Stimulated activated naive CD8-positive, alpha-beta T cell treated with anti-CD3 and anti-CD28 coated beads, Interleukin-15, amount 100 ng/mL, for 72 hours (primary cell): ENCODE data around the gene MTREX.

Experiments
- ATAC-seq: fragments of 150-1000 bp; cut with Tn5 transposase; 2 replicates; pipeline ENCODE4 v1.10.0; 2021; ENCODE audit warnings: mild to moderate bottlenecking, moderate library complexity
- DNase-seq, 2 donors: peaks; one replicate each; pipeline ENCODE4 v3.0.0; 2021 to 2022
- H3K27ac Mint-ChIP-seq, 2 donors: one replicate each; pipeline ENCODE4 v1.8.0; 2022; ENCODE audit warnings: mild to moderate bottlenecking in 2 of 2, mixed read lengths in 2 of 2, moderate library complexity in 2 of 2
- H3K27me3 Mint-ChIP-seq: one replicate; pipeline ENCODE4 v1.8.0; 2022; ENCODE audit warnings: mixed read lengths
- H3K4me1 Mint-ChIP-seq: one replicate; pipeline ENCODE4 v1.8.0; 2022; ENCODE audit warnings: mild to moderate bottlenecking, mixed read lengths
- H3K4me3 Mint-ChIP-seq, 2 donors: one replicate each; pipeline ENCODE4 v1.8.0; 2022; ENCODE audit warnings: mild to moderate bottlenecking in 2 of 2, mixed read lengths in 2 of 2, moderate library complexity in 1 of 2
- H3K9me3 Mint-ChIP-seq, 2 donors: one replicate each; pipeline ENCODE4 v1.8.0; 2022; ENCODE audit warnings: mixed read lengths in 2 of 2

Gene MTREX

DNA sequence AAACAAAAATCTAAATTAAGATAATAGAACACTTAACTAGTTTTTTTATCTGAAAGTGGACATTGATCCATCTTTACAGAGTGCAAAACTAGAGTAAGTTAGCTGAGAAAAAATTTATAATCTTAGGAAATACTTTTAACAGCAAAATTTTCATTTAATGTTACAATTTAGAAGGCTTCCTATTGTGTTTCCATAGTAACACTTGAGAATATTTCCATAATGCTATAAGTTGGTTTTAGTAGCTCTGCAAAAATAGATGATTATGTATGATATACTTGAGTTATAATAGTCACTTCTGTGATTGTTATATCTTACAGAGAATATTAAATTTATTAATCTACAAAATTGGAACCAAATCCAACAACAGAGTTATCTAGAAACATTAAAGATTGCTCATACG, 78.6 kb downstream of the MTREX start:
- H3K4me3 Mint-ChIP-seq: no peak overlapping the region
- H3K27ac Mint-ChIP-seq: no peak overlapping the region
- no peaks in the 10 kb centered on the region for H3K27me3 Mint-ChIP-seq
- DNase-seq: no peak
- no peak for ATAC-seq
- H3K9me3 Mint-ChIP-seq: peaks cover 10 to 13% of the 10 kb centered on the region in 2 donors
- peaks cover 25% of the 10 kb centered on the region for H3K4me1 Mint-ChIP-seq

DNA sequence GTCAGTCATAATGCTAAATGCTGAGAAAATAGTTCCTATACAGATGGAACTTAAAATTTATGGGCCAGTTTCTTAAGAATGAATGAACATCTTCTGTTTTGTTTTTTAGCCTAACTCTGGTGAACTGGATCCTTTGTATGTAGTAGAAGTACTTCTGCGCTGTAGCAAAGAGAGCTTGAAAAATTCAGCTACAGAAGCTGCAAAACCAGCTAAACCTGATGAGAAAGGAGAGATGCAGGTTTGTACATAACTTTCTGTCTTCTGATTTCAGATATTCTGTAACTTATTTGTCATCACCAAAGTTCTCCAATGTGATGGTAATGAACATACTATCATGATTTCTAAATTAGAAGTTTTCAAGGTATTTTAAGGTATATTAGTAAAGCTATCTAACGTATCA, 80.1 kb downstream of the MTREX start:
- no peak for ATAC-seq
- peaks cover 10 to 20% of the 10 kb centered on the region in 2 donors for H3K9me3 Mint-ChIP-seq
- peaks cover 25% of the 10 kb centered on the region for H3K4me1 Mint-ChIP-seq
- H3K4me3 Mint-ChIP-seq: no peak overlapping the region
- H3K27ac Mint-ChIP-seq: no peak overlapping the region
- DNase-seq: no peak
- no peaks in the 10 kb centered on the region for H3K27me3 Mint-ChIP-seq

DNA sequence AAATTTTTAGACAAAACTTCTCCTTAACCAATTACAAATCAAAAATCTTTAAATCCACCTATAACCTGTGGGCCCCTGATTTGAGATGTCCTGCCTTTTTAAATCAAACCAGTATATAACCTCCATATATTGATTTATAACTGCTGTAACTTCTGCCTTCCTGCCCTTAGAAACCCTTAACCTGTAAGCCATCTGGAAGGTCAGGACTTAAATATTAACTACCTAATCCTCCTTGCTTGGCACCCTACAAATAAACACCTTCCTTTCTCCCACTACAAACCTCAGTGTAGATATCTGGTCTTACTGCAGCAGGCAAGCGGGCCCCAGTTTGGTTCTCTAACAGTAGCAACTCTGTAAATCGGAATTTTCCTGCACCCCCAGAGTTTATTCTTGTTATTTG, 83.9 kb downstream of the MTREX start:
- no peaks in the 10 kb centered on the region for H3K27me3 Mint-ChIP-seq
- ATAC-seq (no peak), DNase-seq (no peak)
- no peak overlapping the region for H3K4me3 Mint-ChIP-seq
- H3K4me1 Mint-ChIP-seq: no peaks in the 10 kb centered on the region
- no peak overlapping the region for H3K27ac Mint-ChIP-seq
- H3K9me3 Mint-ChIP-seq: peaks cover 0 to 8% of the 10 kb centered on the region in 2 donors

DNA sequence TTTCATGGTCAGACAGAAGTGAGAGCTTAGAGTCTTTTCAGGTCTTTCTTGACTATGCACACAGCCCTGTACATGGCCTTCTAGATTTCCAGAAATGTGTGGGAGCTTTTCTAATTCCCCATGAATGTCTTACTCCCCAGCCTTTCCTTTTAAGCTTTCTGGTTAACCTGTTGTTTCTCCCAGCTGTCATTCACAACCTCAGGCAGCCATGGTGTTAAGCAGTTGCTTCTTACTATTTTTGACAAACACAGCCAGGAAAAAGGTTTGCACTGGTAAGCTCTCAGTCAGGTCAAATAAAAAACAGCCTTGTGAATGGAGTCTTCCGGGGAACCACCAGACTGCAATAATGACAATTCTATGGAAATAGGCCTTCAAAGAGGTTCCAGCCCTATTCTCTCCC, 84.9 kb downstream of the MTREX start:
- Mint-ChIP-seq H3K27me3 (no peaks in the 10 kb centered on the region), H3K4me1 (no peaks in the 10 kb centered on the region), H3K27ac (no peak overlapping the region), H3K4me3 (no peak overlapping the region), H3K9me3 (peaks cover 0 to 8% of the 10 kb centered on the region in 2 donors)
- DNase-seq (no peak), ATAC-seq (no peak)

DNA sequence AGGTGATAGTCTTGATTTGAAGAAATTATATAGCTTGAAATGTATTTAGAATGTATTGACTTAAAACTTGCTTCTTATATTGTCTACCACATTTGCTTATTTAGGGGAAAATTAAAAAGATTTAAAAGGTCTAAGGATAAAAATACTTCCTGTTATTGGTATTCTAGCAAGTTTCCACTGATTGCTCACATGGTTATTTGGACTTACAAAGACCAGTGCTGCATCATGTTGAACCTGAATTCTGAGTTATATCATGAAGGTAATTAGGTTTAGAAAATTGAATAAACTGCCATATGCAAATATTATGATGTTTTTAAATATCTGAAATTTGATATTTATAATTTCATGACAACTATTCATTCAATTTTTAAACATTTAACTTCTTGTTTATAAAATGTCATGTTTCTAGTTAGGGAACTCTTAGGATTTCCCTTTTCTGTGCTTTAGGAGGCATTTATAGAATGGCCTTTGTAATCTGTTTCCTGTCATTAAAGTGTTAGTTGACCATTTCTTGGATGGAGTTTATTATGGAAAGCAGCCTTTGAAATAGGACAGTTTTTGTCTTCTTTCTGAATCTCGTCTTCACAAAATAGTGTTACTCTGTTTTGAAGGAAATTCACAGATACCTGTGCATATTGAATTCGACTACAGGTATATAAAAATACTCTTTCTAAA, 85.8 kb downstream of the MTREX start:
- Mint-ChIP-seq H3K4me1 (no peaks in the 10 kb centered on the region), H3K9me3 (peaks cover 0 to 8% of the 10 kb centered on the region in 2 donors), H3K27ac (no peak overlapping the region), H3K27me3 (no peaks in the 10 kb centered on the region), H3K4me3 (no peak overlapping the region)
- ATAC-seq (no peak), DNase-seq (no peak)

DNA sequence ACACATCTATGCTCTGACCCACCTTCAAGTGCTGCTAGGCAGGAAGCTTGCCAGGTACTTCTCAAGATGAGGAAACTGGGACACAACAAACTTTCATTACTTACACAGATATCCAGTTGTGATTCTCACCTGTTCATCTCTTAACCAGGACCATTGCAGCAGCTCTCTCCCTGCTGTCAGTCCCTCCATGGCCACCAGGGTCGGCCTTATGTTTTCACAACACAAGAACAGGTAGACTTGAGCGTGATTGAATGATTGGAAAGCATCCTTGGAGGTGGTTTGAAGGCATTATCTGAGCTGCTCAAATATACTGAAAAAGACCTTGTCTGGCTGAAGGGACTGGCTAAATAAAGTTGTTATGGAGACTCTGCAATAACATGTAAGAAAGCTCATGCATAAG, 94.4 kb downstream of the MTREX start:
- H3K4me3 Mint-ChIP-seq: no peak overlapping the region
- H3K27ac Mint-ChIP-seq: no peak overlapping the region
- no peaks in the 10 kb centered on the region for H3K4me1 Mint-ChIP-seq
- no peaks in the 10 kb centered on the region for H3K9me3 Mint-ChIP-seq
- no peak for ATAC-seq
- H3K27me3 Mint-ChIP-seq: no peaks in the 10 kb centered on the region
- DNase-seq: no peak

DNA sequence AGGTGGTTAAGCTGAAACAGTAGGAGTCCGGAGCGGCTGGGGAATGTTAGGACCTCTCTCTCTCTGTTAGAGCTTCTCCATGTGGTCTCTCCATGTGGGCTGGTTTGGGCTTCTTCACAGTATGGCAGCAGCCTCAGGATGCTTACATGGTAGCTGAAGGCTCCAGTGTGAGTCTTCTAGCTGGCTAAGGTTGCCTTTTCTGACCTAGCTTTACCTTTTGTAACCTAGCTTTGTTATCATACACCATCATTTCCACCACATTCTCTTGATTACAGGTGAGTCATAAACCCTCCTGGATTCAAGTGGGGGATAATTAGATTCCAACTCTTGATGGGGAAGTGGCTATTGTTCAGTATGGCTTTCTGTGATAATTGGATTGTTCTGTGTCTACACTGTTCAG, 98.5 kb downstream of the MTREX start:
- Mint-ChIP-seq H3K27me3 (no peaks in the 10 kb centered on the region), H3K9me3 (no peaks in the 10 kb centered on the region), H3K27ac (no peak overlapping the region), H3K4me1 (peaks cover 5% of the 10 kb centered on the region), H3K4me3 (no peak overlapping the region)
- DNase-seq (no peak), ATAC-seq (no peak)

DNA sequence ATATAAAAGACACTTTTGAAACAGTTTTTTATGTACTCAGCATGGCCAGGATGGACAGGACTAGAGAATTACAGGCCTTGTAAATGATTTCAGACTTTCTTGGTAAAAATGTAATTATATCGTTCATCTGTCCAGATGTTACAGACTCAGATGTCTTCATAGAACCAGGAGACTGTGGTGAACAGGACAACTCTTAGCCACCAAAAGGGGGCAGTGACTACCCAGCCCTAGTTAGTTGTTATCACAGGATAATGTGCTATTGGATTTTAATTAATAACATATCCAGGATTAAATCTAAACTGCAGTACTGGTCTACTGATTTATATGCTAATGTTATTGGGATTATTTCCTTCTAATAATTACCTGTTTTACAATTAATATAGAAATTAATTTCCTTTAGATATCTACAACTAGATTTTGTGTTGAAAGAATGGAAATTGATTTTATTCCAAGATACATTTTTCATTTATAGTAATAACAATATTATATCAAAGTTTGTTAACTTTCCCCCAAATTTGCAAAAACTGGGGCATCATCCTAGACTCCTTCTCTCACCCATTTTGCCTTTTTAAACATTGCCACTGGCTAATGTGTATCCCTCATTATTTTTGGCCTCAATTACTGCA, 99.4 kb downstream of the MTREX start:
- H3K27ac Mint-ChIP-seq: no peak overlapping the region
- peak; percentile 63 for ATAC-seq
- H3K4me1 Mint-ChIP-seq: peaks cover 11% of the 10 kb centered on the region

DNA sequence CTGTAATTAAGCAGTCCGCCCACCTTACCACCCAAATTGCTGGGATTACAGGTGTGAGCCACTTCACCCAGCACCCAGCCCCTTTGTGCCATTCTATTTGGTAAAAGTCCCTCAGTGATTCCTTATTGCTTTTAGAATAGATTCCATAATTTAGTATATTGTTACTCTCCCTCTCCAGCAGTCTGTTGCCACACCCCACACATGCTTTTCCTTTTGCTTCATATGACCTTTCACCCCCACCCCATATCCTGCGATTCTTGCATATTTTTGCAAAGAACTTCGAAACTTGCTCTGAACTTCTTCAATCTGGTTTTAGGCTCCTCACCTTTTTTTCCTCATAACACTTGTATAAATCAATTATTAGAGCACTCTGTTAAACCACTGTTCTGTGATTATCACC, 100.2 kb downstream of the MTREX start:
- H3K4me3 Mint-ChIP-seq: no peak overlapping the region
- ATAC-seq (no peak), DNase-seq (no peak)
- no peaks in the 10 kb centered on the region for H3K27me3 Mint-ChIP-seq
- no peak overlapping the region for H3K27ac Mint-ChIP-seq
- H3K9me3 Mint-ChIP-seq: no peaks in the 10 kb centered on the region
- peaks cover 11% of the 10 kb centered on the region for H3K4me1 Mint-ChIP-seq

More for the DNA sequence above, 99.4 kb downstream of the MTREX start:
- H3K9me3 Mint-ChIP-seq: no peaks in the 10 kb centered on the region
- H3K4me3 Mint-ChIP-seq: no peak overlapping the region
- DNase-seq: peak in 1 of 2 donors; percentile 18
- H3K27me3 Mint-ChIP-seq: no peaks in the 10 kb centered on the region

DNA sequence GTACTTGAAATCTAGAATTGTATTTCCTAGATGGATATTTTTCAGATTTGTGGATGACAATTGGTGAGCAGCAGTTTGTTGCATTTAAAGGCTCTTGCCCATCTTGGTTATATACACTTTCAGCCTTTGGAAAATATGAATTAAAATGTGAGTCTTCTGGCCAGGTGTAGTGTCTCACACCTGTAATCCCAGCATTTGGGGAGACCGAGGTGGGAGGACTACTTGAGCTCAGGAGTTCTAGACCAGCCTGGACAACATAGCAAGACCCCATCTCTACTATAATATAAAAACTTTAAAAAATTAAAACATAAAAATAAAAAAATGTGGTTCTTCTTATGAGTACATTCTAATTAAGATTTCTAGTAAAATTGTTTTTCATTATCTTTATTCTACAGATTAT, 102.0 kb downstream of the MTREX start:
- no peak overlapping the region for H3K4me3 Mint-ChIP-seq
- H3K9me3 Mint-ChIP-seq: no peaks in the 10 kb centered on the region
- no peak overlapping the region for H3K27ac Mint-ChIP-seq
- ATAC-seq (no peak), DNase-seq (no peak)
- peaks cover 11% of the 10 kb centered on the region for H3K4me1 Mint-ChIP-seq
- H3K27me3 Mint-ChIP-seq: no peaks in the 10 kb centered on the region

DNA sequence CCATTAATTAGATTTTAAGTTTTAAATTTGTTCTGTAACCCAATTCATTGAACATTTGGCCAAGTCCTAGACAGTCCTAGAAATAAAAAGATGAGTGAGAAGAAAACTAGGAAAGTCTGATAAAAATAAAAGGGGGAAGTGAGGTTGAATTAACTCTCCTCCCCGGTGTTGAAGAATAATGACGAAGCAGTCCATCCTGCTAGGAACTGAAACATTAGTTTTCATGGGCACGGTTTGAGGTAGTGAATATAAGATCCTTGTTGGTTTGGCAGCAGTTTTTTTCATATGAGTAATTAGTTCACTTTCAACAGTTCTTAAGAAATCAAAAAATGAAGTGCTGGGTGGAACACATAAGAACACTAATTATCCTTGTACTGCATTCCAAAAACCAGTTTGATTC, 103.1 kb downstream of the MTREX start:
- DNase-seq: no peak
- H3K27me3 Mint-ChIP-seq: no peaks in the 10 kb centered on the region
- H3K9me3 Mint-ChIP-seq: no peaks in the 10 kb centered on the region
- H3K27ac Mint-ChIP-seq: no peak overlapping the region
- peaks cover 11% of the 10 kb centered on the region for H3K4me1 Mint-ChIP-seq
- no peak for ATAC-seq
- H3K4me3 Mint-ChIP-seq: no peak overlapping the region

DNA sequence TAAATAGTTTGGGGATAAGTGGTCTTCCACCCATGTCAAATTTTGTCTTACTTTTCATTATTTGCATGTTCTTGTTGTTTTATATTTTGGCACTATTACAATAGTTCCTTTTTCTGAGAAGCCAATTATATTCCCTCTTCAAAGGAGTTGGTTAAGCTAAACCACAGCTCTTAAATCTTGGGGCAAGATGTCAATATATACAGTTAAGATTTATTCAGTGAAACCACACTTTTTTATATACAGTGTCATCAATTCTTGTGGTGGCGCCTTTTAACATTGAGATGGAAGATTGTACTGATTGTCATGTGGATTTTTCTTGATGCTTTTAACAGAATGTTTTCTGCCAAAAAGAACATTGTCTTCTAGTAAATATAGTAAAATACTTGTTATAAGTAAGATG, 104.1 kb downstream of the MTREX start:
- peak overlapping the region in 1 of 2 donors; percentile 61 for H3K27ac Mint-ChIP-seq
- ATAC-seq (no peak), DNase-seq (no peak)
- no peaks in the 10 kb centered on the region for H3K9me3 Mint-ChIP-seq
- H3K4me3 Mint-ChIP-seq: no peak overlapping the region
- peaks cover 11% of the 10 kb centered on the region for H3K4me1 Mint-ChIP-seq
- no peaks in the 10 kb centered on the region for H3K27me3 Mint-ChIP-seq

DNA sequence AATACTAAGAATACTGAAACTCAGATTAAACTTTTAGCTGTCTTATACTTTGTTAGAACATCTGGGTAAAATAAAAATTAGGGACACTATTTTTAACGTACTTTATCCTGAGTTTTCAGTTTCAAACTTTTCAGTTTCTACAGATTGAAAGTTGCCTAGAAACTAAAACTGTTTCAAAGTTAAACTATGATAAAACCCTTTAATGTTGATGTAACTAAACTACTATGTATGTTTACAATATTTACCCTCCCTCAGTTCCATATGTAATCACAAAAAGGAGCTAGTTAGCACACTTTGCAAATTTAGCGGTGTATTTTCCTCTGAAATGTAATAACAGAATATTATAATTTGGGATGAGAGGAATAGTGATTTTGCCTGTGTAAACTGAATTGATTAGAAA, 105.9 kb downstream of the MTREX start:
- Mint-ChIP-seq H3K27ac (no peak overlapping the region), H3K9me3 (no peaks in the 10 kb centered on the region), H3K27me3 (no peaks in the 10 kb centered on the region), H3K4me3 (no peak overlapping the region), H3K4me1 (peaks cover 11% of the 10 kb centered on the region)
- DNase-seq (no peak), ATAC-seq (no peak)

DNA sequence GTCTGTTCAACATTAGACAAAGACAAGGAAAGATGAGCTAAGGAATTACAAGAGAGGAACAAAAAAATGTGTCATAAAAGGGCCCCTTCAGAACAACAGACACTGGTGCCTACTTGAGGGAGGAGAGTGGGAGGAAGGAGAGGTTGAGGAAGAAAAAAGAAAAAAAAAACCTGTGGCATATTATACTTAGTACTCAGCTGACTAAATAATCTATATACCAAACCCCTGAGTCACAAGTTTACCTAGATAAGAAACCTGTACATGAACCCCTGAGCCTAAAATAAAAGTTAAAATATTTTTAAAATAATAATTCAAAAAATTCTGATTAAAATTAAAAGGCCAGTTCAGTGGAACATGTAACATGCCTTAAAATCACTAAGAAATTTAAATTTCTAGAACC, 107.3 kb downstream of the MTREX start:
- DNase-seq (no peak), ATAC-seq (no peak)
- Mint-ChIP-seq H3K27me3 (no peaks in the 10 kb centered on the region), H3K27ac (no peak overlapping the region), H3K4me3 (no peak overlapping the region), H3K4me1 (peaks cover 19% of the 10 kb centered on the region), H3K9me3 (no peaks in the 10 kb centered on the region)

DNA sequence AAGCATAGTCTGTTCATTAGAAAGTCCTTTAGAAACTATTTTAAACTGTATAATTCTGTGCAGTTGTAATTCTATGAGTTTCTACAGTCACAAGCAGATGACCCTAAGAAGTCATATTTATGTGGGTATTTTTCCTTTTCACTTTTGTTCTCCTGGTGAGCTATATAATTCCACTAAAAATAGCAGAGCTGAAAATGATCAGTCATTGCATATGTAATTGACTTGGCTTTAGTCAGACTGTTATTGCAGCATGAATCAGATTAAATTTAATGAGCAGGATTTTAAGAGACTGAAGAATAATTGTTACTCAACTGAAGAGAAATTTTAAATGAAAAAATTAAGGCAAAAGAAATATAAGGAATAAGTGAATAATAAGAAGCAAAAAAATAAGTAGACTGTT, 108.5 kb downstream of the MTREX start:
- Mint-ChIP-seq H3K27ac (peak overlapping the region in 1 of 2 donors; percentile 35), H3K4me3 (no peak overlapping the region), H3K9me3 (no peaks in the 10 kb centered on the region), H3K27me3 (no peaks in the 10 kb centered on the region), H3K4me1 (peaks cover 24% of the 10 kb centered on the region)
- ATAC-seq: no peak
- DNase-seq: no peak

DNA sequence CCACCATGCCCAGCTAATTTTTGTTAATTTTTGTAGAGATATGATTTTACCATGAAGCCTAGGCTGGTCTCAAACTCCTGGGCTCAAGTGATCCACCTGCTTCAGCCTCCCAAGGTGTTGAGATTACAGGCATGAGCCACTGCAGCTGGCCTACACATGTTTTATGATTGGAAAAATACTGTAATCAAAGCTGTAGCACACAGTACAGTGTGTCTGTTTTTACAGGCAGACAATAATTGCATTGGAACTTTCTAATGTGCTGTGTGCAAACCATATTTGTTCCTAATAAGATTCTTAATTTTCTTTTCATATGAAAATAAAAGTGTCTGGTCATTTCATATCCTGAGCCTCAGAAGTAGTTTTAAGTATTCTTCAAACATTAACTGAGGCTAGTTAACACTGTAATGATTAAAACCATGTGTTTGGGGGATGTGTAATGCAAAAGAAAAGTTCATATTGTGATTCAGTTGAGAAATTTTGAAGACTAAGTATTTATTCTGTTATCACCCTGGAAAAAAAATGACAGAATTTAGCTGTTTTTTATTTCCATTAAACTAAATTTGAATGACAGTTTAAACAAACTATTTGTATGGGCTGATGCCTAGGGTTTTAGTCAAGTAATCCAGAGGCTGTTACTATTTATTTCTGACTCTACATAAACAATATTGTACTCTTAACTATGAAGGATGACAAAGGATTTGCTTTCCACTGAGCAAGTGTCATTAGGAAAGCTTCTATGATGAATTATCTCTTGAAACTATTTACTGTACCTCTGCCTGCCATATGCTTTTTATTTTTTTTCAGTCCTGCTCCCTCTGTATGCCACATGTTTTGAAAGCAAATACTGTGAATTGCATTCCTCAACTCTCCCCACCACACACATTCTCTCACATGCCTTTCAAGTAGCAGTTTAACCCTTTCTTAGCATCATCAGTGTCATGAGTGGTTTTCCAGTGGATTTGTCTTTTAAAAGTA, 111.5 kb downstream of the MTREX start:
- no peak for DNase-seq
- H3K27ac Mint-ChIP-seq: no peak overlapping the region
- H3K9me3 Mint-ChIP-seq: peaks cover 5 to 7% of the 10 kb centered on the region in 2 donors
- peaks cover 29% of the 10 kb centered on the region for H3K4me1 Mint-ChIP-seq
- H3K27me3 Mint-ChIP-seq: no peaks in the 10 kb centered on the region
- no peak overlapping the region for H3K4me3 Mint-ChIP-seq
- ATAC-seq: no peak
